Fibroblast of mammary gland (primary cell): Measurements from ENCODE around the gene NOP9.
"Not testable (repeated sequence)": the region's sequence is repeated elsewhere in the genome, so short reads cannot be mapped to it uniquely, and the experiment has no call there.

ENCODE experiments used
- DNase-seq: peaks from one replicate; pipeline ENCODE4 v3.0.0-alpha.2; 2010; ENCODE audit warnings: low read depth
- H3K4me3 ChIP-seq: 2 replicates; pipeline ENCODE4 v1.5.1; 2011; ENCODE audit warnings: low read depth, mild to moderate bottlenecking, low read length, moderate library complexity; ENCODE audit not compliant: control insufficient read depth
- CTCF ChIP-seq: conservative IDR thresholded peaks from 2 replicates; pipeline ENCODE4 v1.5.1; 2011; ENCODE audit warnings: low read depth, low read length, inconsistent platforms; ENCODE audit not compliant: control insufficient read depth, insufficient read depth

The NOP9 gene

GRCh38 chr14:24327303-24327702, 27.7 kb downstream of the NOP9 start:
- H3K4me3 ChIP-seq, result no peak overlapping the region
- DNase-seq, result no peak
- no peak for TF ChIP-seq CTCF

GRCh38 chr14:24327914-24328313, 28.3 kb downstream of the NOP9 start:
- peak; percentile 34 for DNase-seq

GRCh38 chr14:24329073-24329663, 29.5 kb downstream of the NOP9 start:
- no peak for TF ChIP-seq CTCF
- no peak overlapping the region for H3K4me3 ChIP-seq
- no peak for DNase-seq

More at GRCh38 chr14:24327914-24328313, 28.3 kb downstream of the NOP9 start:
- TF ChIP-seq CTCF, result peak; percentile 23
- not testable (repeated sequence) for H3K4me3 ChIP-seq

- TF ChIP-seq CTCF, result no peak
- H3K4me3 ChIP-seq, result no peak overlapping the region
- DNase-seq, result no peak
These were observed 30.1 kb downstream of the NOP9 start for GRCh38 chr14:24329736-24330135.

- H3K4me3 ChIP-seq, result no peak overlapping the region
- TF ChIP-seq CTCF, result no peak
- no peak for DNase-seq
These were observed 31.5 kb downstream of the NOP9 start for GRCh38 chr14:24330973-24331674.

- no peak for TF ChIP-seq CTCF
- no peak overlapping the region for H3K4me3 ChIP-seq
- no peak for DNase-seq
These were observed 32.1 kb downstream of the NOP9 start for GRCh38 chr14:24331731-24332267.
